H1 (cell line): ENCODE results near the gene IL1RAPL1. TPM values are rescaled to one million over a fixed set of nuclear protein-coding genes. Genes with fewer than 3 reads are reported as not detected.

ENCODE experiments used
- CTCF ChIA-PET: fragments of 300-600 bp; sonication (Branson Sonifier 250); formaldehyde crosslinking; loops from one replicate; lab custom pipeline; 2021; ENCODE audit not compliant: partially characterized antibody; lab: Charles Lee
- POLR2A ChIA-PET: fragments of 300-600 bp; sonication (Branson Sonifier 250); formaldehyde crosslinking; loops from one replicate; lab custom pipeline; 2021; ENCODE audit warnings: inconsistent platforms; ENCODE audit not compliant: partially characterized antibody; lab: Charles Lee
- DNase-seq, 2 experiments: peaks; one replicate each; pipeline versions ENCODE4 v3.0.0 to v3.0.0-alpha.2; 2010 to 2022; ENCODE audit warnings: low spot score in 2 of 2, low read depth in 1 of 2, mixed read lengths in 1 of 2
- FAIRE-seq: peaks from 2 replicates; lab custom pipeline; 2011; peaks lifted over from hg19 to GRCh38; lab: Jason Lieb, UNC
- H2AFZ ChIP-seq: 2 replicates; pipeline ENCODE4 v1.8.1; 2012; ENCODE audit warnings: low read length, inconsistent platforms
- H2AK5ac ChIP-seq: 2 replicates; pipeline ENCODE4 v1.6.1; 2013; ENCODE audit warnings: low read depth, low read length
- H2BK120ac ChIP-seq: replicated peaks from 2 replicates; pipeline ENCODE3; 2013; ENCODE audit warnings: low read depth, low read length, inconsistent platforms
- H2BK12ac ChIP-seq: 2 replicates; pipeline ENCODE4 v1.6.1; 2013; ENCODE audit warnings: low read depth, low read length
- H2BK15ac ChIP-seq: 2 replicates; pipeline ENCODE4 v1.6.1; 2013; ENCODE audit warnings: low read length
- H2BK20ac ChIP-seq: 2 replicates; pipeline ENCODE4 v1.6.1; 2013; ENCODE audit warnings: low read length
- H2BK5ac ChIP-seq: 2 replicates; pipeline ENCODE4 v1.6.1; 2013; ENCODE audit warnings: low read depth, low read length
- H3K14ac ChIP-seq: 2 replicates; pipeline ENCODE4 v1.6.1; 2013; ENCODE audit warnings: inconsistent platforms; ENCODE audit not compliant: insufficient read length
- H3K18ac ChIP-seq: 2 replicates; pipeline ENCODE4 v1.6.1; 2013; ENCODE audit warnings: low read length; ENCODE audit errors: extremely low read depth
- H3K23ac ChIP-seq: 2 replicates; pipeline ENCODE4 v1.6.1; 2013; ENCODE audit warnings: inconsistent platforms; ENCODE audit not compliant: insufficient read length
- H3K23me2 ChIP-seq: 2 replicates; pipeline ENCODE4 v1.6.1; 2013; ENCODE audit warnings: low read depth, low read length
- H3K27ac ChIP-seq: 2 replicates; pipeline ENCODE4 v1.6.1; 2011; ENCODE audit warnings: low read depth, low read length, inconsistent platforms
- H3K27me3 ChIP-seq, 4 experiments: replicated peaks in 1 of 4; 1 replicate in 1 of 4; 2 replicates in 3 of 4; pipeline versions ENCODE4 v1.6.1 to v1.8.1; 2011 to 2013; ENCODE audit warnings: low read length in 3 of 4, mild to moderate bottlenecking in 3 of 4, inconsistent platforms in 2 of 4, mixed read lengths in 2 of 4, moderate library complexity in 1 of 4; ENCODE audit not compliant: control insufficient read depth in 3 of 4, insufficient read depth in 3 of 4; ENCODE audit errors: extremely low read depth in 1 of 4
- H3K36me3 ChIP-seq, 4 experiments: 2 replicates each; pipeline versions ENCODE4 v1.6.1 to v1.8.1; 2011 to 2013; ENCODE audit warnings: mild to moderate bottlenecking in 4 of 4, low read length in 3 of 4, moderate library complexity in 2 of 4, control low read depth in 1 of 4, inconsistent platforms in 1 of 4; ENCODE audit not compliant: insufficient read depth in 4 of 4, control insufficient read depth in 2 of 4
- H3K4ac ChIP-seq: replicated peaks from 2 replicates; pipeline ENCODE3; 2013; ENCODE audit warnings: low read length, low read depth, mixed read lengths, inconsistent platforms; ENCODE audit not compliant: insufficient read length
- H3K4me1 ChIP-seq, 4 experiments: replicated peaks in 1 of 4; 1 replicate in 1 of 4; 2 replicates in 3 of 4; pipeline versions ENCODE4 v1.6.1 to v1.8.1; 2011 to 2013; ENCODE audit warnings: low read length in 3 of 4, inconsistent platforms in 2 of 4, mixed read lengths in 1 of 4; ENCODE audit not compliant: insufficient read depth in 4 of 4, control insufficient read depth in 3 of 4
- H3K4me2 ChIP-seq, 2 experiments: 2 replicates each; pipeline versions ENCODE4 v1.6.1 to v1.8.1; 2011 to 2013; ENCODE audit warnings: low read depth in 2 of 2, low read length in 2 of 2, control low read depth in 1 of 2, inconsistent platforms in 1 of 2, mild to moderate bottlenecking in 1 of 2; ENCODE audit not compliant: insufficient read depth in 1 of 2
- H3K4me3 ChIP-seq, 4 experiments: fragments of 200-600, 300-600 bp in 1 of 4; sonication (generic), shearing (Covaris generic), sonication (Bioruptor Twin) in 1 of 4; 2 replicates each; pipeline versions ENCODE4 v1.5.1 to v1.8.1; 2011 to 2016; ENCODE audit warnings: low read length in 4 of 4, low read depth in 3 of 4, control low read depth in 2 of 4, inconsistent platforms in 2 of 4, mild to moderate bottlenecking in 2 of 4, mixed read lengths in 1 of 4, moderate library complexity in 1 of 4; ENCODE audit not compliant: insufficient read depth in 2 of 4; ENCODE audit errors: extremely low read depth in 1 of 4
- H3K56ac ChIP-seq: replicated peaks from 2 replicates; pipeline ENCODE3; 2013; ENCODE audit warnings: low read depth, mild to moderate bottlenecking, mixed read lengths, low read length, inconsistent platforms; ENCODE audit not compliant: insufficient read length
- H3K79me1 ChIP-seq: 2 replicates; pipeline ENCODE4 v1.6.1; 2013; ENCODE audit warnings: low read depth, low read length, control low read depth
- H3K79me2 ChIP-seq, 2 experiments: 2 replicates each; pipeline versions ENCODE4 v1.6.1 to v1.8.1; 2012 to 2013; ENCODE audit warnings: low read length in 2 of 2, mild to moderate bottlenecking in 2 of 2, inconsistent platforms in 1 of 2; ENCODE audit not compliant: insufficient read depth in 2 of 2, control insufficient read depth in 1 of 2
- H3K9ac ChIP-seq, 4 experiments: replicated peaks in 1 of 4; 1 replicate in 1 of 4; 2 replicates in 3 of 4; pipeline versions ENCODE4 v1.6.1 to v1.8.1; 2011 to 2013; ENCODE audit warnings: low read depth in 3 of 4, low read length in 3 of 4, control low read depth in 2 of 4, mild to moderate bottlenecking in 2 of 4, moderate library complexity in 2 of 4, inconsistent platforms in 1 of 4; ENCODE audit errors: extremely low read depth in 1 of 4
- H3K9me3 ChIP-seq, 2 experiments: 2 replicates each; pipeline versions ENCODE4 v1.6.1 to v1.8.1; 2012 to 2013; ENCODE audit warnings: mild to moderate bottlenecking in 2 of 2, moderate library complexity in 2 of 2, control low read depth in 1 of 2, inconsistent platforms in 1 of 2, low read depth in 1 of 2, low read length in 1 of 2, mixed read lengths in 1 of 2; ENCODE audit not compliant: insufficient read depth in 2 of 2
- H4K20me1 ChIP-seq, 2 experiments: replicated peaks in 1 of 2; 2 replicates each; pipeline versions ENCODE3 to v1.8.1; 2011 to 2013; ENCODE audit warnings: inconsistent platforms in 2 of 2, low read length in 2 of 2, mild to moderate bottlenecking in 1 of 2; ENCODE audit not compliant: insufficient read depth in 2 of 2, control insufficient read depth in 1 of 2
- H4K5ac ChIP-seq: 2 replicates; pipeline ENCODE4 v1.6.1; 2013; ENCODE audit warnings: low read length, low read depth, mixed read lengths, inconsistent platforms; ENCODE audit not compliant: insufficient read length
- H4K8ac ChIP-seq: 2 replicates; pipeline ENCODE4 v1.8.0; 2013; ENCODE audit warnings: mild to moderate bottlenecking, moderate library complexity, low read length, inconsistent platforms; ENCODE audit not compliant: insufficient read depth; ENCODE audit errors: extremely low read depth
- H4K91ac ChIP-seq: replicated peaks from 2 replicates; pipeline ENCODE3; 2013; ENCODE audit warnings: low read length, mixed read lengths, inconsistent platforms; ENCODE audit not compliant: insufficient read length
- BACH1 ChIP-seq: IDR thresholded peaks from 2 replicates; pipeline ENCODE4 v1.6.1; 2012; ENCODE audit warnings: low read length, improper control_type of control experiment
- POU5F1 ChIP-seq: IDR thresholded peaks from 2 replicates; pipeline ENCODE4 v1.6.1; 2011; ENCODE audit warnings: low read depth, mild to moderate bottlenecking, low read length, moderate library complexity
- WGBS, 2 experiments: shearing (Covaris generic) in 1 of 2; methylation state at CpG; one replicate each; pipeline versions ENCODE4 v1.1.6 to v1.1.7; 2013 to 2015; ENCODE audit warnings: low lambda C conversion rate in 2 of 2, mixed read lengths in 2 of 2, inconsistent platforms in 1 of 2, low coverage in 1 of 2, missing lambda C conversion rate in 1 of 2; ENCODE audit not compliant: insufficient replicate concordance in 2 of 2, insufficient coverage in 1 of 2, insufficient read length in 1 of 2; ENCODE audit errors: extremely low coverage in 1 of 2, missing lambda C conversion rate in 1 of 2; 5-methylcytosine and 5-hydroxymethylcytosine counted together
- polyA plus RNA-seq, 7 experiments: library from polyadenylated mRNA; depleted of rRNA in 3 of 7; stranded (reverse) in 5 of 7; unstranded in 2 of 7; fragments of >200 nt in 5 of 7; fragments of 200-250 nt in 2 of 7; gene quantifications; 1 replicate in 5 of 7; 2 replicates in 1 of 7; 4 replicates in 1 of 7; pipeline versions ENCODE4 v1.2.1 to v1.2.3, GENCODE V29; 2011 to 2013; ENCODE audit warnings: missing spikeins in 2 of 7, mixed read lengths in 2 of 7
- total RNA-seq: library from RNA; stranded (reverse); fragmentation: NEBNext Ultra II Directional; extraction: Animal tissue kit (Norgen Biotek cat#: 25700); gene quantifications from 2 replicates; pipeline ENCODE4 v1.2.1, GENCODE V29; 2021
- TF ChIP-seq, protein P1 (sequence below): IDR thresholded peaks from 2 replicates; pipeline ENCODE4 v1.6.1; 2012; ENCODE audit warnings: low read length, inconsistent platforms

Gene IL1RAPL1
- total and polyA plus RNA-seq, 2 of the 8 experiments (the other 6 are each of a cell fraction or from before 2014, with no cell fraction given) = 0.11 to 0.35 TPM

DNA sequence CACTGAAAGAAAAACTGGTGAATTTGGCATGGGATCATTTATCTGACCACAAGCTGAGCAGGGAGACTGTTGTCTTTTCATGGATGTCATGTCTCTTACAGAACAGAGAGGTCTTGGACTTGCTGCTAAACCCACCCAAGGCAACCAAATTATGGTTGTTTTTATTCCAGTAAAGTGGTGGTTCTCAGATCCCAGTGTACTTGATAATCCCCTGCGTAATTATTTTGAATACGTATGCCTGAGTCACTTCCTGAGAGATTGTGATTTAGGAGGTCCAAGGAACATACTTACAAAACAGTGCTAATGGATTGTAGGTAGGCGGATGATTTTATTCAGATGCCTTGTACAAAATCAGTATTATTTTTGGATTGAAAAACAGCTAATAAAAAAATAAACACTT lies 585.6 kb downstream of the IL1RAPL1 start:
- Histone ChIP-seq H3K9ac (no peak overlapping the region), H4K20me1 (no peaks in the 10 kb centered on the region), H3K23me2 (no peaks in the 10 kb centered on the region), H3K27ac (no peak overlapping the region), H3K18ac (no peak overlapping the region), H3K4me3 (no peak overlapping the region), H4K5ac (no peak overlapping the region), H2BK120ac (no peak overlapping the region), H3K56ac (no peak overlapping the region), H3K9me3 (no peaks in the 10 kb centered on the region), H3K4ac (no peak overlapping the region), H2BK20ac (no peak overlapping the region), H3K23ac (no peak overlapping the region), H4K91ac (no peak overlapping the region), H2AFZ (no peak overlapping the region), H2AK5ac (no peak overlapping the region), H3K79me1 (no peaks in the 10 kb centered on the region), H4K8ac (no peak overlapping the region), H2BK15ac (no peak overlapping the region), H2BK5ac (no peak overlapping the region), H2BK12ac (no peak overlapping the region), H3K4me1 (no peaks in the 10 kb centered on the region), H3K79me2 (no peaks in the 10 kb centered on the region), H3K27me3 (no peaks in the 10 kb centered on the region), H3K4me2 (no peak overlapping the region), H3K14ac (no peak overlapping the region), H3K36me3 (no peaks in the 10 kb centered on the region)
- WGBS, 2 experiments = 84% methylated on average over 3 of the region's 3 CpGs; no CpG with 5 or more reads in 1 of the 2 experiments
- no peak for DNase-seq
- TF ChIP-seq, protein P1, sequence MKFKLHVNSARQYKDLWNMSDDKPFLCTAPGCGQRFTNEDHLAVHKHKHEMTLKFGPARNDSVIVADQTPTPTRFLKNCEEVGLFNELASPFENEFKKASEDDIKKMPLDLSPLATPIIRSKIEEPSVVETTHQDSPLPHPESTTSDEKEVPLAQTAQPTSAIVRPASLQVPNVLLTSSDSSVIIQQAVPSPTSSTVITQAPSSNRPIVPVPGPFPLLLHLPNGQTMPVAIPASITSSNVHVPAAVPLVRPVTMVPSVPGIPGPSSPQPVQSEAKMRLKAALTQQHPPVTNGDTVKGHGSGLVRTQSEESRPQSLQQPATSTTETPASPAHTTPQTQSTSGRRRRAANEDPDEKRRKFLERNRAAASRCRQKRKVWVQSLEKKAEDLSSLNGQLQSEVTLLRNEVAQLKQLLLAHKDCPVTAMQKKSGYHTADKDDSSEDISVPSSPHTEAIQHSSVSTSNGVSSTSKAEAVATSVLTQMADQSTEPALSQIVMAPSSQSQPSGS = no peak
- TF ChIP-seq BACH1 = no peak
- TF ChIP-seq POU5F1 = no peak
- ChIA-PET POLR2A (no interaction called here), CTCF (no interaction called here)
- no peak for FAIRE-seq
